Activated CD4-positive, alpha-beta T cell treated with anti-CD3 and anti-CD28 coated beads, Interleukin-10, Interleukin-2, amounts not matched to agents 100 ng/mL and 50 ng/mL, durations not matched to agents 16 hours and 8 hours (primary cell): ENCODE measurements around the gene UPB1.

ENCODE experiments used
- DNase-seq: peaks from one replicate; pipeline ENCODE4 v3.0.0-alpha.2; 2020

Gene UPB1

GRCh38 chr22:24576778-24577177 lies 81.6 kb downstream of the UPB1 start:
- DNase-seq: no peak
